ENCODE results near the gene TLR9.
"Not testable (repeated sequence)": the region's sequence is repeated elsewhere in the genome, so short reads cannot be mapped to it uniquely, and the experiment has no call there.

Gene TLR9

GRCh38 chr3:52225452-52226228 is at the start of gene TLR9:
Gene TLR9 (minus strand): TSS chr3:52225645. CDS start chr3:52225529, 116 bp downstream.
- no peak within 1 kb of the TSS for H3K4me3 ChIP-seq (ENCODE audit: low read depth, low read length)

GRCh38 chr3:52274781-52275180 is 49.3 kb upstream of the TLR9 start:
- not testable (repeated sequence) for H3K4me3 ChIP-seq (ENCODE audit: low read depth, low read length)

- no peak overlapping the region for H3K4me3 ChIP-seq (ENCODE audit: low read depth, low read length)
Measured at GRCh38 chr3:52272831-52273230, 47.4 kb upstream of the TLR9 start.

- not testable (repeated sequence) for H3K4me3 ChIP-seq (ENCODE audit: low read depth, low read length)
Measured at GRCh38 chr3:52272172-52272571, 46.7 kb upstream of the TLR9 start.

- no peak overlapping the region for H3K4me3 ChIP-seq (ENCODE audit: low read depth, low read length)
Measured at GRCh38 chr3:52270252-52270754, 44.9 kb upstream of the TLR9 start.

GRCh38 chr3:52269776-52270175 is 44.3 kb upstream of the TLR9 start:
- no peak overlapping the region for H3K4me3 ChIP-seq (ENCODE audit: low read depth, low read length)

- H3K4me3 ChIP-seq (ENCODE audit: low read depth, low read length) = no peak overlapping the region
Measured at GRCh38 chr3:52268036-52268435, 42.6 kb upstream of the TLR9 start.

- no peak overlapping the region for H3K4me3 ChIP-seq (ENCODE audit: low read depth, low read length)
Measured at GRCh38 chr3:52265387-52265786, 39.9 kb upstream of the TLR9 start.

GRCh38 chr3:52262447-52262846 is 37.0 kb upstream of the TLR9 start:
- no peak overlapping the region for H3K4me3 ChIP-seq (ENCODE audit: low read depth, low read length)

- no peak overlapping the region for H3K4me3 ChIP-seq (ENCODE audit: low read depth, low read length)
Measured at GRCh38 chr3:52259448-52259847, 34.0 kb upstream of the TLR9 start.

- no peak overlapping the region for H3K4me3 ChIP-seq (ENCODE audit: low read depth, low read length)
Measured at GRCh38 chr3:52259035-52259434, 33.6 kb upstream of the TLR9 start.

- H3K4me3 ChIP-seq (ENCODE audit: low read depth, low read length) = no peak overlapping the region
Measured at GRCh38 chr3:52257911-52258310, 32.5 kb upstream of the TLR9 start.

GRCh38 chr3:52256622-52257021 is 31.2 kb upstream of the TLR9 start:
- no peak overlapping the region for H3K4me3 ChIP-seq (ENCODE audit: low read depth, low read length)

GRCh38 chr3:52256159-52256558 is 30.7 kb upstream of the TLR9 start:
- no peak overlapping the region for H3K4me3 ChIP-seq (ENCODE audit: low read depth, low read length)

- H3K4me3 ChIP-seq (ENCODE audit: low read depth, low read length) = no peak overlapping the region
Measured at GRCh38 chr3:52254608-52255007, 29.2 kb upstream of the TLR9 start.

GRCh38 chr3:52253314-52254304 is 28.2 kb upstream of the TLR9 start:
- no peak overlapping the region for H3K4me3 ChIP-seq (ENCODE audit: low read depth, low read length)

- H3K4me3 ChIP-seq (ENCODE audit: low read depth, low read length) = no peak overlapping the region
Measured at GRCh38 chr3:52250122-52250521, 24.7 kb upstream of the TLR9 start.

GRCh38 chr3:52249683-52250082 is 24.2 kb upstream of the TLR9 start:
- H3K4me3 ChIP-seq (ENCODE audit: low read depth, low read length) = no peak overlapping the region

GRCh38 chr3:52248816-52249547 is 23.5 kb upstream of the TLR9 start:
- H3K4me3 ChIP-seq (ENCODE audit: low read depth, low read length) = no peak overlapping the region

GRCh38 chr3:52248165-52248541 is 22.7 kb upstream of the TLR9 start:
- H3K4me3 ChIP-seq (ENCODE audit: low read depth, low read length) = no peak overlapping the region
